ENCODE results near the gene HSD17B8.
"Not testable (repeated sequence)": the region's sequence is repeated elsewhere in the genome, so short reads cannot be mapped to it uniquely, and the experiment has no call there.

Gene HSD17B8

GRCh38 chr6:33206027-33206863, 1.8 kb downstream of the HSD17B8 start:
- DNase-seq (ENCODE audit: low read depth in 2 of 2): no peak

GRCh38 chr6:33206864-33207551, 2.6 kb downstream of the HSD17B8 start:
- DNase-seq (ENCODE audit: low read depth in 2 of 2): no peak

GRCh38 chr6:33207552-33208090, 3.2 kb downstream of the HSD17B8 start:
- DNase-seq (ENCODE audit: low read depth in 2 of 2): no peak

- peak; percentile 66 to 86 for DNase-seq (ENCODE audit: low read depth in 2 of 2)
These were observed 3.9 kb downstream of the HSD17B8 start, which contains the start of gene RING1 for GRCh38 chr6:33208091-33208967. RING1 (plus strand) TSS chr6:33208500; CDS start chr6:33208823, 323 bp downstream.

- DNase-seq (ENCODE audit: low read depth in 2 of 2): no peak
These were observed 5.4 kb downstream of the HSD17B8 start for GRCh38 chr6:33209856-33210255.

GRCh38 chr6:33211136-33211535, 6.7 kb downstream of the HSD17B8 start:
- DNase-seq (ENCODE audit: low read depth in 2 of 2): no peak

GRCh38 chr6:33211666-33212422, 7.4 kb downstream of the HSD17B8 start:
- DNase-seq (ENCODE audit: low read depth in 2 of 2): no peak

GRCh38 chr6:33212857-33213165, 8.4 kb downstream of the HSD17B8 start:
- no peak for DNase-seq (ENCODE audit: low read depth in 2 of 2)

GRCh38 chr6:33213166-33213988, 8.9 kb downstream of the HSD17B8 start:
- DNase-seq (ENCODE audit: low read depth in 2 of 2): no peak

- DNase-seq (ENCODE audit: low read depth in 2 of 2): no peak
These were observed 9.5 kb downstream of the HSD17B8 start for GRCh38 chr6:33213989-33214335.

- no peak for DNase-seq (ENCODE audit: low read depth in 2 of 2)
These were observed 11.0 kb downstream of the HSD17B8 start for GRCh38 chr6:33215271-33216116.

GRCh38 chr6:33216117-33216649, 11.7 kb downstream of the HSD17B8 start:
- no peak for DNase-seq (ENCODE audit: low read depth in 2 of 2)

GRCh38 chr6:33217246-33217645, 12.8 kb downstream of the HSD17B8 start:
- DNase-seq (ENCODE audit: low read depth in 2 of 2): no peak

GRCh38 chr6:33217681-33218080, 13.2 kb downstream of the HSD17B8 start:
- no peak for DNase-seq (ENCODE audit: low read depth in 2 of 2)

GRCh38 chr6:33226503-33227120, 22.2 kb downstream of the HSD17B8 start:
- not testable (repeated sequence) for DNase-seq (ENCODE audit: low read depth in 2 of 2)

GRCh38 chr6:33235221-33235634, 30.8 kb downstream of the HSD17B8 start:
- DNase-seq (ENCODE audit: low read depth in 2 of 2): no peak

GRCh38 chr6:33236328-33236727, 31.9 kb downstream of the HSD17B8 start:
- no peak for DNase-seq (ENCODE audit: low read depth in 2 of 2)

- no peak for DNase-seq (ENCODE audit: low read depth in 2 of 2)
These were observed 32.4 kb downstream of the HSD17B8 start for GRCh38 chr6:33236852-33237251.

GRCh38 chr6:33237741-33238140, 33.3 kb downstream of the HSD17B8 start:
- DNase-seq (ENCODE audit: low read depth in 2 of 2): no peak
